A673 (cell line): Measurements from ENCODE around the gene PRICKLE1. TPM values are rescaled to one million over a fixed set of nuclear protein-coding genes. Genes with fewer than 3 reads are reported as not detected.

ENCODE experiments used
- BruUV-seq: library from RNA; stranded (reverse); fragments of 400-500 nt; replicated peaks from 2 replicates; lab custom pipeline; 2021; lab: Mats Ljungman, UMichigan
- CTCF ChIA-PET: fragments of 300-600 bp; sonication (Branson Sonifier 250); formaldehyde crosslinking; loops from one replicate; lab custom pipeline; 2022; ENCODE audit warnings: antibody characterized with exemption; lab: Charles Lee
- POLR2A ChIA-PET: fragments of 300-600 bp; sonication (Branson Sonifier 250); formaldehyde crosslinking; loops from one replicate; lab custom pipeline; 2022; ENCODE audit warnings: antibody characterized with exemption; ENCODE audit not compliant: low non-redundant PET; lab: Charles Lee
- DNase-seq: peaks from one replicate; pipeline ENCODE4 v3.0.0-alpha.2; 2015; ENCODE audit warnings: low spot score
- H3K27ac ChIP-seq: fragments of 200-600 bp; sonication (generic); 2 replicates; pipeline ENCODE4 v1.5.1; 2016; ENCODE audit warnings: mixed run types, low read depth, mild to moderate bottlenecking, mixed read lengths, antibody characterized with exemption, low read length; ENCODE audit not compliant: poor library complexity, severe bottlenecking
- H3K27me3 ChIP-seq: fragments of 200-600 bp; sonication (generic); replicated peaks from 2 replicates; pipeline ENCODE4 v1.6.1; 2017; ENCODE audit warnings: mixed run types, low read depth, mild to moderate bottlenecking, mixed read lengths, antibody characterized with exemption, low read length; ENCODE audit not compliant: insufficient read depth, poor library complexity
- H3K36me3 ChIP-seq: fragments of 200-600 bp; sonication (generic); 2 replicates; pipeline ENCODE4 v1.6.1; 2016; ENCODE audit warnings: mixed run types, mild to moderate bottlenecking, mixed read lengths, antibody characterized with exemption, low read length; ENCODE audit not compliant: insufficient read depth, poor library complexity, severe bottlenecking
- H3K4me1 ChIP-seq: fragments of 200-600 bp; sonication (generic); 2 replicates; pipeline ENCODE4 v1.6.1; 2017; ENCODE audit warnings: mixed run types, mild to moderate bottlenecking, mixed read lengths, antibody characterized with exemption, low read length; ENCODE audit not compliant: insufficient read depth, poor library complexity, severe bottlenecking
- H3K4me3 ChIP-seq: fragments of 200-600 bp; sonication (generic); 2 replicates; pipeline ENCODE4 v1.5.1; 2016; ENCODE audit warnings: low read depth, mixed run types, mild to moderate bottlenecking, mixed read lengths, low read length; ENCODE audit not compliant: poor library complexity, severe bottlenecking
- H3K9me3 ChIP-seq: fragments of 200-600 bp; sonication (generic); 2 replicates; pipeline ENCODE4 v1.6.1; 2016; ENCODE audit warnings: mixed run types, low read depth, mild to moderate bottlenecking, mixed read lengths, antibody characterized with exemption, low read length; ENCODE audit not compliant: poor library complexity, severe bottlenecking
- CTCF ChIP-seq: fragments of 300-800, 200-600 bp; sonication (generic); conservative IDR thresholded peaks from 2 replicates; pipeline ENCODE4 v1.5.1; 2017; ENCODE audit warnings: low read depth, mild to moderate bottlenecking, antibody characterized with exemption, low read length, moderate library complexity, mixed read lengths
- EZH2 ChIP-seq: fragments of 200-600 bp; sonication (generic); IDR thresholded peaks from 2 replicates; pipeline ENCODE4 v1.6.1; 2017; ENCODE audit warnings: borderline replicate concordance, low read depth, mild to moderate bottlenecking, mixed read lengths, antibody characterized with exemption, low read length; ENCODE audit not compliant: poor library complexity, severe bottlenecking
- intact Hi-C: fragments of 100-400 bp; cut with micrococcal nuclease; formaldehyde crosslinking; loops from one replicate; pipeline ENCODE4 v1.10.0; 2022; ENCODE audit not compliant: unreplicated experiment
- total RNA-seq: library from RNA; stranded (reverse); gene quantifications from 2 replicates; pipeline ENCODE4 v1.2.3, GENCODE V29; 2021

The PRICKLE1 gene
- total RNA-seq, 1 experiment from 2014 or later = 1.1 TPM

- peaks cover 22% of the 10 kb centered on the region for H3K27me3 ChIP-seq
- intact Hi-C loops = loop anchor here (2.0 kb wide), 1 partner anchor 795 kb away; no protein-coding TSS in a partner anchor
- DNase-seq = no peak
- H3K36me3 ChIP-seq = no peaks in the 10 kb centered on the region
- H3K4me3 ChIP-seq = no peak overlapping the region
- ChIA-PET POLR2A (no interaction called here), CTCF (no interaction called here)
- H3K27ac ChIP-seq = no peak overlapping the region
- H3K4me1 ChIP-seq = peaks cover 5% of the 10 kb centered on the region
- H3K9me3 ChIP-seq = no peaks in the 10 kb centered on the region
- BruUV-seq = no TSS peak
- TF ChIP-seq EZH2 = no peak
- TF ChIP-seq CTCF = no peak
Observed at GRCh38 chr12:42485823-42486222, 103.7 kb downstream of the PRICKLE1 start.

- H3K36me3 ChIP-seq = no peaks in the 10 kb centered on the region
- no peak overlapping the region for H3K4me3 ChIP-seq
- intact Hi-C loops = loop anchor here (2.0 to 5.0 kb wide), 4 partner anchors 102 to 852 kb away; partner anchors contain the start of gene PRICKLE1
- ChIA-PET CTCF (no interaction called here), POLR2A (interaction anchor here (0.5 kb wide), 1 partner anchor 1258 kb away, joined by 3 read pairs; no protein-coding TSS in a partner anchor)
- H3K27ac ChIP-seq = no peak overlapping the region
- H3K27me3 ChIP-seq = peaks cover 22% of the 10 kb centered on the region
- DNase-seq = no peak
- no TSS peak for BruUV-seq
- TF ChIP-seq EZH2 (no peak), CTCF (no peak)
- peaks cover 5% of the 10 kb centered on the region for H3K4me1 ChIP-seq
- no peaks in the 10 kb centered on the region for H3K9me3 ChIP-seq
Observed at GRCh38 chr12:42484996-42485395, 104.5 kb downstream of the PRICKLE1 start.

GRCh38 chr12:42483521-42483790 lies 106.1 kb downstream of the PRICKLE1 start:
- POLR2A ChIA-PET = interaction anchor here (0.6 kb wide), 1 partner anchor 31 kb away, joined by 7 read pairs; no protein-coding TSS in a partner anchor
- CTCF ChIA-PET = interaction anchor here (0.6 to 1.7 kb wide), 5 partner anchors 81 to 855 kb away, joined by 3 to 14 read pairs (median 7); no protein-coding TSS in a partner anchor

More at GRCh38 chr12:42483521-42483790, 106.1 kb downstream of the PRICKLE1 start:
- no peaks in the 10 kb centered on the region for H3K9me3 ChIP-seq
- TF ChIP-seq CTCF (0 out of 2 replicates have a peak, but pooled peaks have one; percentile 4), EZH2 (no peak)
- H3K27ac ChIP-seq = no peak overlapping the region
- BruUV-seq = no TSS peak
- peak; percentile 22 for DNase-seq
- peak overlapping the region; percentile 74 for H3K4me3 ChIP-seq
- no peaks in the 10 kb centered on the region for H3K36me3 ChIP-seq
- intact Hi-C loops = loop anchor here (1.0 to 5.0 kb wide), 4 partner anchors 86 to 854 kb away; partner anchors contain the start of gene PRICKLE1
- peaks cover 22% of the 10 kb centered on the region for H3K27me3 ChIP-seq
- H3K4me1 ChIP-seq = peaks cover 5% of the 10 kb centered on the region
